ENCODE results near the gene ESAM.

The ESAM gene

GRCh38 chr11:124728134-124728533, 34.0 kb downstream of the ESAM start:
- H3K4me3 ChIP-seq (ENCODE audit: low read length): no peak overlapping the region
- no peak for DNase-seq (ENCODE audit: low read depth)

DNA sequence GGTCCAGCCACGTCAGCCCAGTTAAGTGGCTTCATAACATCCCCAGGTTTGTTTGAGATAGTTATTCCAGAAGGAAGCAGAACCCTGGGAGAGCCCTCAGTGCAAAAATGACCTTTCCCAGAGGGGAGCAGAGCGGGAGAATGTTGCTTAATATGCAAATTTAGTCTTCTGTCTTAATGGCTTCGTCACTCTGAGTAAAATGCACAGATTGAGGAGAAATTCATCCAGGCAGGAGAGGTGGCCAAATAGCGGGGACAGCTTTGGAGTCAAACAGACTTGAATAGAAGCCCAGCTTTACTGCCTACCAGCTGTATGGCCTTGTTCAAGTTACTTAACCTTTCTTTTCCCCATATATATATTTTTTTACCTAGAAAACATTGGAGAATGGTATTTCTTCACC, 34.6 kb downstream of the ESAM start:
- no peak for DNase-seq (ENCODE audit: low read depth)
- TF ChIP-seq, protein P1, sequence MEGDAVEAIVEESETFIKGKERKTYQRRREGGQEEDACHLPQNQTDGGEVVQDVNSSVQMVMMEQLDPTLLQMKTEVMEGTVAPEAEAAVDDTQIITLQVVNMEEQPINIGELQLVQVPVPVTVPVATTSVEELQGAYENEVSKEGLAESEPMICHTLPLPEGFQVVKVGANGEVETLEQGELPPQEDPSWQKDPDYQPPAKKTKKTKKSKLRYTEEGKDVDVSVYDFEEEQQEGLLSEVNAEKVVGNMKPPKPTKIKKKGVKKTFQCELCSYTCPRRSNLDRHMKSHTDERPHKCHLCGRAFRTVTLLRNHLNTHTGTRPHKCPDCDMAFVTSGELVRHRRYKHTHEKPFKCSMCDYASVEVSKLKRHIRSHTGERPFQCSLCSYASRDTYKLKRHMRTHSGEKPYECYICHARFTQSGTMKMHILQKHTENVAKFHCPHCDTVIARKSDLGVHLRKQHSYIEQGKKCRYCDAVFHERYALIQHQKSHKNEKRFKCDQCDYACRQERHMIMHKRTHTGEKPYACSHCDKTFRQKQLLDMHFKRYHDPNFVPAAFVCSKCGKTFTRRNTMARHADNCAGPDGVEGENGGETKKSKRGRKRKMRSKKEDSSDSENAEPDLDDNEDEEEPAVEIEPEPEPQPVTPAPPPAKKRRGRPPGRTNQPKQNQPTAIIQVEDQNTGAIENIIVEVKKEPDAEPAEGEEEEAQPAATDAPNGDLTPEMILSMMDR (conservative IDR thresholded peaks at IDR 0.05; ENCODE audit: low read length): no peak
- H3K4me3 ChIP-seq (ENCODE audit: low read length): no peak overlapping the region

More at GRCh38 chr11:124728134-124728533, 34.0 kb downstream of the ESAM start:
- TF ChIP-seq, protein P1 (conservative IDR thresholded peaks at IDR 0.05; ENCODE audit: low read length): no peak

GRCh38 chr11:124725719-124726105, 36.4 kb downstream of the ESAM start:
- H3K4me3 ChIP-seq (ENCODE audit: low read length): no peak overlapping the region
- DNase-seq (ENCODE audit: low read depth): peak; percentile 36
- TF ChIP-seq, protein P1 (conservative IDR thresholded peaks at IDR 0.05; ENCODE audit: low read length): no peak

DNA sequence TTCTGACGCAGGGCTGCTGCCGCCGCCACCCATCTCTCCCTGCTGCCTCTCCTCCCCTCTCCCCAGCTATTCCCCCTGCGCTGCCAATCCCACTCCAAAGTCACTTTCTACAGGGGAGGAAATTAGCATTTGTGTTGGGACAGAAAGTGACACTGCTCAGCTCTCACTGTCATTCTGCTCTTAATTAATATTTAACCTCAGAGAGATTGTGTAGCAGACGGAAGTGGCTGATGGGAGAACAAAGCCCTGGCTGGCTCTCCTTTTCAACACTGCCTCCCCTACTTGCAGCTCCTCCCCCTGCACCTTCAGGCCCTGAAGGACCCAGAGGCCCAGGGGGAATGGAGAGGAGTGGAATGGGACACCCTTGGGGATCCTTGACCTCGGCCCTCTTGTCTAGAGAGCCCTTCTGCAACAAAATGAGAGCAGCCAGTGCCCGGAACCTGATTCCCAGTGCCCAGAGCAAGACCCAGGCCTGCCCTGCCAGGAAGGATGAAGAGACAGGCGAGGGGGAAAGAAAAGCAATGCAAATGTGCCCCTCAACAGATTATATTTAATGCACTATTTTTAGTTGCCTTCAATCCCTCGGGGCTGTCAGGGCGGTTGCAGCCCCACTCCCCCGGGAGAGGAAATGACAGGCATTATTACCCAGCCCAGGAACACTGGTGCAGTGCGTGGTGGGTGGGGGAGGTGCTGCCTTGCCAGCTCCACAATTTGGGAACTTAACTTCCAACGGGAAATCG, 36.9 kb downstream of the ESAM start:
- no peak for DNase-seq (ENCODE audit: low read depth)
- no peak overlapping the region for H3K4me3 ChIP-seq (ENCODE audit: low read length)
- TF ChIP-seq, protein P1 (conservative IDR thresholded peaks at IDR 0.05; ENCODE audit: low read length): no peak

DNA sequence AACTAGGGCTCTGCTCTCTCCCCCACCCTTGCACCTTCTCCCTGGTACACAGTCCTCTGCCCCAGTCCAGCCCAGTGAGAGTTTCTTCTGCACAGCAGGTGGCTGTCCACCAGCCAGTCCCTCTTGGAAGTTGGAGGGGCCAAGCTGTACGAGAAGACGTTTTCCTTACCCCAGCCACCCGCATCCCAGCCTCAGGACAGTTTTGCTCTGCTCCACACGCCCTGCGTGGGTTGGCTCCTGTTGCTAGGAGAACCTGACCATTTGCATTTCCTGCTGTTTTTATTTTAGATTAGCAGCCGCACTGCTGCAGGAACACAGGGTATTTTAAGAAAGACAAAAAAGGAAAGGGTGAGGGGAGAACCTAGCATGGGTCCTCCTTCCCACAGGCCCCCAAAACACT, 39.9 kb downstream of the ESAM start:
- DNase-seq (ENCODE audit: low read depth): no peak
- TF ChIP-seq, protein P1 (conservative IDR thresholded peaks at IDR 0.05; ENCODE audit: low read length): no peak
- no peak overlapping the region for H3K4me3 ChIP-seq (ENCODE audit: low read length)

DNA sequence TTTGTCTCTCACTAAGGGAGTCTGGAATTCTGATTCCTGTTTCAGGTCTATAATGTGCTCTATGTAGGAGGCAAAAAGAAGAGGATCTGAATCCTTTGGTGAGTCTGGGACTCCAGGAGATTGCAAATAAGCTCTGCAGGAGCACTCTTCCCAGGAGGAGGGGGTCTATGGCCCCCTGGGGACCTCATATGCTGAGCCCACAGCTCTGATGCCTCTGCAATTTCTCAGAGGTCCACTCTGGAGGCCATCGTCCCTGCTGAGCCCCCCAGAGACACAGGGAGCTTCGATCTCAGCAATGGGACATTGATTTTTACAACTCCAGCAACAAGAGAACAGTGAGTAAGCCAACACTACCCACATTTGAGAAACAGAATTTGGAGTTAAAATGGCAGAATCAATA, 42.6 kb downstream of the ESAM start:
- no peak overlapping the region for H3K4me3 ChIP-seq (ENCODE audit: low read length)
- TF ChIP-seq, protein P1 (conservative IDR thresholded peaks at IDR 0.05; ENCODE audit: low read length): no peak
- no peak for DNase-seq (ENCODE audit: low read depth)

DNA sequence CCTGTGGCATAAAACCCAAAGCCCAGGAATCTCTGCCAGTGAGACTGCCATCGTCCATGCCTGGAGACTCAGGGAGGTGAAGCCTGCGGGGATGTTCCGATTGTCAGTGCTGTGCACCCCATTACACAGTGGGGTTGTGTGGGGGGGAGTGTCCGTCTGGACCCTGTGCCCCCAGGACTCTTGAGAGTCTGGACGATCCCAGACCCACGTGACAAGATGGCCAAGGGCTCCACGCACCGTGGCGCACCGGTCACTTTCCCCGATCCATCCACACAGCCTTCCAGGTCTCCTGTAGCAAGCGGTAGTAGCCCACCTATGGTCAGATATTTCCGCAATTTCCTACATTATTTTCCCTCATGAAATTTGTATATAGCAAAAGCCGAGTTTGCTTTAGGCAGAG, 43.3 kb downstream of the ESAM start:
- no peak overlapping the region for H3K4me3 ChIP-seq (ENCODE audit: low read length)
- TF ChIP-seq, protein P1 (conservative IDR thresholded peaks at IDR 0.05; ENCODE audit: low read length): no peak
- DNase-seq (ENCODE audit: low read depth): no peak
